Astrocyte (in vitro differentiated cells and primary cell): ENCODE measurements around the gene AGBL4. TPM values are rescaled to one million over a fixed set of nuclear protein-coding genes. Genes with fewer than 3 reads are reported as not detected.

Experiments
- DNase-seq: peaks from one replicate; pipeline ENCODE4 v3.0.0-alpha.2; 2010; ENCODE audit warnings: low read depth
- FAIRE-seq: peaks from 2 replicates; lab custom pipeline; 2011; peaks lifted over from hg19 to GRCh38; lab: Jason Lieb, UNC
- H2AFZ ChIP-seq: 2 replicates; pipeline ENCODE4 v1.6.0; 2012; ENCODE audit warnings: low read depth, low read length, inconsistent platforms
- H3K27ac ChIP-seq: 2 replicates; pipeline ENCODE4 v1.5.1; 2011; ENCODE audit warnings: low read depth, low read length, inconsistent platforms
- H3K27me3 ChIP-seq: 2 replicates; pipeline ENCODE4 v1.6.0; 2011; ENCODE audit warnings: low read length, inconsistent platforms; ENCODE audit not compliant: insufficient read depth
- H3K36me3 ChIP-seq: 2 replicates; pipeline ENCODE4 v1.5.1; 2011; ENCODE audit warnings: low read length, inconsistent platforms; ENCODE audit not compliant: insufficient read depth
- H3K4me1 ChIP-seq: 2 replicates; pipeline ENCODE4 v1.5.1; 2011; ENCODE audit warnings: low read length, inconsistent platforms; ENCODE audit not compliant: insufficient read depth
- H3K4me2 ChIP-seq: 2 replicates; pipeline ENCODE4 v1.6.0; 2012; ENCODE audit warnings: low read length, inconsistent platforms
- H3K4me3 ChIP-seq: 2 replicates; pipeline ENCODE4 v1.5.1; 2011; ENCODE audit warnings: low read depth, mild to moderate bottlenecking, low read length, inconsistent platforms; ENCODE audit not compliant: insufficient read depth
- H3K79me2 ChIP-seq: 2 replicates; pipeline ENCODE4 v1.6.0; 2012; ENCODE audit warnings: mild to moderate bottlenecking, low read length, inconsistent platforms; ENCODE audit not compliant: insufficient read depth
- H3K9ac ChIP-seq: 2 replicates; pipeline ENCODE4 v1.6.0; 2012; ENCODE audit warnings: mild to moderate bottlenecking, low read length, inconsistent platforms
- H3K9me3 ChIP-seq: 2 replicates; pipeline ENCODE4 v1.5.1; 2012; ENCODE audit warnings: low read depth, mild to moderate bottlenecking, low read length, inconsistent platforms; ENCODE audit not compliant: insufficient read depth
- H4K20me1 ChIP-seq: 2 replicates; pipeline ENCODE4 v1.6.0; 2012; ENCODE audit warnings: low read length, inconsistent platforms; ENCODE audit not compliant: insufficient read depth
- H3K27ac Mint-ChIP-seq: one replicate; pipeline ENCODE4 v1.8.0; 2021; ENCODE audit warnings: mild to moderate bottlenecking, mixed read lengths; ENCODE audit not compliant: unreplicated experiment
- H3K27me3 Mint-ChIP-seq: one replicate; pipeline ENCODE4 v1.8.0; 2021; ENCODE audit warnings: low read depth, mixed read lengths; ENCODE audit not compliant: unreplicated experiment
- H3K36me3 Mint-ChIP-seq: one replicate; pipeline ENCODE4 v1.8.0; 2021; ENCODE audit warnings: low read depth, mixed read lengths; ENCODE audit not compliant: unreplicated experiment
- H3K4me1 Mint-ChIP-seq: one replicate; pipeline ENCODE4 v1.8.0; 2021; ENCODE audit warnings: low read depth, mixed read lengths; ENCODE audit not compliant: unreplicated experiment
- H3K4me3 Mint-ChIP-seq: one replicate; pipeline ENCODE4 v1.8.0; 2021; ENCODE audit warnings: mild to moderate bottlenecking, moderate library complexity, mixed read lengths; ENCODE audit not compliant: unreplicated experiment
- H3K9me3 Mint-ChIP-seq: one replicate; pipeline ENCODE4 v1.8.0; 2021; ENCODE audit warnings: mild to moderate bottlenecking, mixed read lengths; ENCODE audit not compliant: unreplicated experiment
- EZH2 ChIP-seq: IDR thresholded peaks from 2 replicates; pipeline ENCODE4 v1.6.1; 2012; ENCODE audit warnings: mild to moderate bottlenecking, low read length, inconsistent platforms; ENCODE audit not compliant: insufficient read depth
- total RNA-seq: library from RNA; stranded (reverse); gene quantifications from 2 replicates; pipeline ENCODE4 v1.2.1, GENCODE V29; 2021
- TF ChIP-seq, protein P1 (sequence below): IDR thresholded peaks from 2 replicates; pipeline ENCODE4 v1.5.1; 2011; ENCODE audit warnings: low read depth, mild to moderate bottlenecking, inconsistent platforms, low read length, moderate library complexity; ENCODE audit not compliant: insufficient read depth

The AGBL4 gene
- total RNA-seq, 1 donor from 2014 or later = not detected

DNA sequence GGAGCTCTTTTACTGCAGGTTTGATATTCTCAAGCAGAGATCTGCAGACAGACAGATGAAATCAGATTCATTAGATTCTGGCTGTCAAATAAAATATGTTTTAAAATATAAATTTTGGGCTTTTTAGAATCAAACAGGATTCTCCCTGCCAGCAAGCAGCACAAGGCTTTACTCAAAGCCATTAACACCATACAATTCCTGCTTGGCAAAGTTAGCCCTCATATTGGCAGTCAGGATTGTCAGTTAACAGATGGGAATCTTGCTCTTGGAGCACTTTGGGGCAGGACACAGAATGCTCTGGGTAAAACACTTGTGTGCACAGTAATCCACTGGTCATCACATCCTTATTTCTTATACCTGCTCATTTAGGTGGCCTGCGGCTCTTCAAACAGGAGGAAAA, 686.5 kb downstream of the AGBL4 start:
- no peaks in the 10 kb centered on the region for H3K4me1 ChIP-seq
- no peak overlapping the region for H3K27ac Mint-ChIP-seq
- no peak for FAIRE-seq
- H3K79me2 ChIP-seq = no peaks in the 10 kb centered on the region
- no peak overlapping the region for H3K4me3 ChIP-seq
- no peak overlapping the region for H3K4me2 ChIP-seq
- H4K20me1 ChIP-seq = no peaks in the 10 kb centered on the region
- no peaks in the 10 kb centered on the region for H3K36me3 Mint-ChIP-seq
- no peaks in the 10 kb centered on the region for H3K4me1 Mint-ChIP-seq
- H3K9me3 ChIP-seq = no peaks in the 10 kb centered on the region
- no peaks in the 10 kb centered on the region for H3K27me3 Mint-ChIP-seq
- no peak overlapping the region for H3K27ac ChIP-seq
- H2AFZ ChIP-seq = no peak overlapping the region
- no peak for DNase-seq
- no peak overlapping the region for H3K9ac ChIP-seq
- H3K4me3 Mint-ChIP-seq = no peak overlapping the region
- no peaks in the 10 kb centered on the region for H3K27me3 ChIP-seq
- TF ChIP-seq, protein P1, sequence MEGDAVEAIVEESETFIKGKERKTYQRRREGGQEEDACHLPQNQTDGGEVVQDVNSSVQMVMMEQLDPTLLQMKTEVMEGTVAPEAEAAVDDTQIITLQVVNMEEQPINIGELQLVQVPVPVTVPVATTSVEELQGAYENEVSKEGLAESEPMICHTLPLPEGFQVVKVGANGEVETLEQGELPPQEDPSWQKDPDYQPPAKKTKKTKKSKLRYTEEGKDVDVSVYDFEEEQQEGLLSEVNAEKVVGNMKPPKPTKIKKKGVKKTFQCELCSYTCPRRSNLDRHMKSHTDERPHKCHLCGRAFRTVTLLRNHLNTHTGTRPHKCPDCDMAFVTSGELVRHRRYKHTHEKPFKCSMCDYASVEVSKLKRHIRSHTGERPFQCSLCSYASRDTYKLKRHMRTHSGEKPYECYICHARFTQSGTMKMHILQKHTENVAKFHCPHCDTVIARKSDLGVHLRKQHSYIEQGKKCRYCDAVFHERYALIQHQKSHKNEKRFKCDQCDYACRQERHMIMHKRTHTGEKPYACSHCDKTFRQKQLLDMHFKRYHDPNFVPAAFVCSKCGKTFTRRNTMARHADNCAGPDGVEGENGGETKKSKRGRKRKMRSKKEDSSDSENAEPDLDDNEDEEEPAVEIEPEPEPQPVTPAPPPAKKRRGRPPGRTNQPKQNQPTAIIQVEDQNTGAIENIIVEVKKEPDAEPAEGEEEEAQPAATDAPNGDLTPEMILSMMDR = no peak
- TF ChIP-seq EZH2 = no peak
- H3K9me3 Mint-ChIP-seq = peaks cover 7% of the 10 kb centered on the region
- H3K36me3 ChIP-seq = no peaks in the 10 kb centered on the region

DNA sequence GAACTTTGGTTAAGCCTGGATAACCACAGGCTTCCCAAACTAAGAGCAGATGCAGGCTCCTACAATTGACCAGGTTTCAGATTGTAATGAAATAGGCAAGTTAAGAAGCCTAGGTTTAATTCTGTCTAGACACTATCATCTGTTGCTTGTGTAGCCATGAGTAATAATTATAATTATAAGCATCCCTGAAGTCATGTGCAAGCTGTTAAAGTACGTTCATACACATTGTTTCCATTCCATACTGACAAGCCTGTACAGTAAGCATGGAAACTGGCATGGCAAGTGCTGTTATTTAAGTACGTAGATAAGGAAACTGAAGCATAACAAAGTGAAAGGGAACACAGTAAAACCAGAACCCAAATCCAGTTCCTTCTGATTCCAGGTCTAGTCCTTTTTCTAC, 689.8 kb downstream of the AGBL4 start:
- H3K27ac Mint-ChIP-seq = no peak overlapping the region
- Histone ChIP-seq H4K20me1 (no peaks in the 10 kb centered on the region), H3K4me1 (no peaks in the 10 kb centered on the region), H3K9ac (no peak overlapping the region), H3K27me3 (no peaks in the 10 kb centered on the region), H3K4me2 (no peak overlapping the region), H3K4me3 (no peak overlapping the region), H3K79me2 (no peaks in the 10 kb centered on the region), H2AFZ (no peak overlapping the region), H3K27ac (no peak overlapping the region), H3K9me3 (no peaks in the 10 kb centered on the region), H3K36me3 (no peaks in the 10 kb centered on the region)
- FAIRE-seq = no peak
- H3K4me3 Mint-ChIP-seq = no peak overlapping the region
- H3K36me3 Mint-ChIP-seq = no peaks in the 10 kb centered on the region
- H3K4me1 Mint-ChIP-seq = no peaks in the 10 kb centered on the region
- H3K9me3 Mint-ChIP-seq = peaks cover 2% of the 10 kb centered on the region
- H3K27me3 Mint-ChIP-seq = no peaks in the 10 kb centered on the region
- TF ChIP-seq EZH2 = no peak
- TF ChIP-seq, protein P1 = no peak
- DNase-seq = peak; percentile 11

DNA sequence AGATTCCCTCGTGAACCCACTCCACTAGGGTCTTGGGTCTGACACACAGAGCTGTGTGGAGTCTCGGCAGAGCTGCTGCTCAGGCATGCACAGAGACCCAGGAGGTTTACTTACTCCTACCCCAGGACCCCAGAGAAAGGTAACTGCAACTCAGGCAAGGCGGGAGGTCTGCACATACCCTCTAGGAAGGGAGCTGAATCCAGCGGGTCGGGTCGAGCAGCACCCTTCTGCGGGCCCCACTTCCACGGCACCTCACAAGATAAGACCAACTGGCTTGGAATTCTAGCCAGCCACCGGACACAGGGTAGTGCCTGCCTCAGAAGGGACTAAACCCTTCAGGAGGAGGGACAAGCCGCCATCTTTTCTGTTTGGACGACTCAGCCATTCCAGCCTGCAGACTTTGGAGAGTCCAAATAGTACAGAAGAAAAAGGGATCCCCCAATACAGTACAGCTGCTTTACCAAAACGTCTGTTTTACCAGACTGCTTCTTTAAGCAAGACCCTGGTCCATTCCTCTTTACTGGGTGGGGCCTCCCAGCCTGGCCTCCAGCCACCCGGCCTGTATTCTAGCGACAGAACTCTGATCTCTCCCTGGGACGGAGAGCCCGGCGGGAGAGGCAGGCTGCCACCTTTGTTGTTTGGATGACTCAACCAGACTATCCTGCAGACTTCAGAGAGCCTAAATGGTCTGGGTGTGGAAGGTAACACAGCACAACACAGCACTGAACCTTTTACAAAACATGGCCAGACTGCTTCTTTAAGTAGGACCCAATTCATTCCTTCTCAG, 692.5 kb downstream of the AGBL4 start:
- H3K4me3 Mint-ChIP-seq = no peak overlapping the region
- Histone ChIP-seq H2AFZ (no peak overlapping the region), H4K20me1 (no peaks in the 10 kb centered on the region), H3K27me3 (no peaks in the 10 kb centered on the region), H3K36me3 (no peaks in the 10 kb centered on the region), H3K9ac (no peak overlapping the region), H3K4me2 (no peak overlapping the region), H3K27ac (no peak overlapping the region), H3K9me3 (no peaks in the 10 kb centered on the region), H3K4me1 (no peaks in the 10 kb centered on the region), H3K79me2 (no peaks in the 10 kb centered on the region), H3K4me3 (no peak overlapping the region)
- H3K36me3 Mint-ChIP-seq = no peaks in the 10 kb centered on the region
- no peak for DNase-seq
- H3K9me3 Mint-ChIP-seq = peaks cover 2% of the 10 kb centered on the region
- no peaks in the 10 kb centered on the region for H3K4me1 Mint-ChIP-seq
- H3K27ac Mint-ChIP-seq = no peak overlapping the region
- no peak for TF ChIP-seq EZH2
- TF ChIP-seq, protein P1 = no peak
- no peaks in the 10 kb centered on the region for H3K27me3 Mint-ChIP-seq
- no peak for FAIRE-seq
